ENCODE measurements around the gene PCDHGA11.
"Not testable (repeated sequence)": the region's sequence is repeated elsewhere in the genome, so short reads cannot be mapped to it uniquely, and the experiment has no call there.

PCDHGA11 gene

DNA sequence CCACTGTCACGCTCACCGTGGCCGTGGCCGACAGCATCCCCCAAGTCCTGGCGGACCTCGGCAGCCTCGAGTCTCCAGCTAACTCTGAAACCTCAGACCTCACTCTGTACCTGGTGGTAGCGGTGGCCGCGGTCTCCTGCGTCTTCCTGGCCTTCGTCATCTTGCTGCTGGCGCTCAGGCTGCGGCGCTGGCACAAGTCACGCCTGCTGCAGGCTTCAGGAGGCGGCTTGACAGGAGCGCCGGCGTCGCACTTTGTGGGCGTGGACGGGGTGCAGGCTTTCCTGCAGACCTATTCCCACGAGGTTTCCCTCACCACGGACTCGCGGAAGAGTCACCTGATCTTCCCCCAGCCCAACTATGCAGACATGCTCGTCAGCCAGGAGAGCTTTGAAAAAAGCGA is 11.9 kb downstream of the PCDHGA11 start:
- not testable (repeated sequence) for DNase-seq

GRCh38 chr5:141434006-141434405 is 13.2 kb downstream of the PCDHGA11 start:
- no peak for DNase-seq

DNA sequence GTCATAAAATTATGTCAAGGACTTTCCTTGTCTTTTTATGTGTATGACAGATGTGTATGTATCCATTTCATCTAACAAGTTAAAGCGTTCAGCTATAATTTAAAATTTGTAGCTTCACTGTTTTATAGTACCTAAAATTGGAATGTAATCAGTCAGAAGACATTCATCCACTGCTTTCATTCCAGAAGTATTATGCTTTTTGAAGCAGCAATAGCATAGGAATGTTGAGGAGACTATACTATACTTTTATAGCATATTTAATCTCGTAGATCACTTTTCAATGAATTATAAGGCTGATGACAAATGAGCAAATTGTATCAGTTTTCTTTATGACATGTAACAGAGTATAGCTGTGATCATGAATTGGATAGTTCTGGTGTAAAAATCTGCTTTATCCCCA is 16.4 kb downstream of the PCDHGA11 start:
- no peak for DNase-seq

- DNase-seq: no peak
Observed at GRCh38 chr5:141439411-141440141, 18.7 kb downstream of the PCDHGA11 start.

DNA sequence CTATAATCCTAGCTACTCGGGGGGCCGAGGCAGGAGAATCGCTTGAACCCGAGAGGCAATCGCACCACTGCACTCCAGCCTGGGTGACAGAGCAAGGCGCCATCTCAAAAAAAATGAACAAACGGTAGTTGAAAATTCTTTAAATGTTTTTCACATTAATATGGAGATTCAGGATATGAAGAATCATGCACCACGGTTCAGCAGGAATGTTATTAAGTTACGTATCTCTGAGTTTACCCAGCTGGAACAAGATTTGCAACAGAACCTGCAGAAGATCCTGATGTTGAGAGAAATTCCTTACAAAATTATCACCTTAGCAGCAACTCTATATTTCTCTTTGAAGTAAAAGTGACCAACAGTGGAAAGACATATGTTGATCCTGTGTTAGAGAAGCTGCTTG is 19.5 kb downstream of the PCDHGA11 start:
- no peak for DNase-seq

GRCh38 chr5:141441571-141442170 is 20.8 kb downstream of the PCDHGA11 start:
- no peak for DNase-seq

GRCh38 chr5:141465351-141465750 is 44.5 kb downstream of the PCDHGA11 start:
- DNase-seq: no peak
